ENCODE measurements around the gene STEAP3.

The STEAP3 gene

GRCh38 chr2:119306196-119306590 is 82.6 kb downstream of the STEAP3 start:
- no peak for TF ChIP-seq SIN3A (IDR thresholded peaks at IDR 0.05; ENCODE audit: borderline replicate concordance, insufficient read depth, low read length)
- no peak for TF ChIP-seq FOXP2 (optimal IDR thresholded peaks at IDR 0.05; ENCODE audit: borderline replicate concordance, extremely low read depth, extremely low read length, insufficient read depth)
- TF ChIP-seq REST (IDR thresholded peaks at IDR 0.05; ENCODE audit: insufficient read depth in 1 of 2, low read depth in 2 of 2, low read length in 2 of 2) = no peak
- TF ChIP-seq POLR2AphosphoS5 (IDR thresholded peaks at IDR 0.05; ENCODE audit: low read depth, low read length) = no peak
- no peak for TF ChIP-seq TAF1 (IDR thresholded peaks at IDR 0.05; ENCODE audit: borderline replicate concordance, insufficient read depth, low read length)

GRCh38 chr2:119307419-119308140 is 83.9 kb downstream of the STEAP3 start:
- no peak for TF ChIP-seq FOXP2 (optimal IDR thresholded peaks at IDR 0.05; ENCODE audit: borderline replicate concordance, extremely low read depth, extremely low read length, insufficient read depth)
- no peak for TF ChIP-seq SIN3A (IDR thresholded peaks at IDR 0.05; ENCODE audit: borderline replicate concordance, insufficient read depth, low read length)
- no peak for TF ChIP-seq TAF1 (IDR thresholded peaks at IDR 0.05; ENCODE audit: borderline replicate concordance, insufficient read depth, low read length)
- TF ChIP-seq POLR2AphosphoS5 (IDR thresholded peaks at IDR 0.05; ENCODE audit: low read depth, low read length) = no peak
- TF ChIP-seq REST (IDR thresholded peaks at IDR 0.05; ENCODE audit: insufficient read depth in 1 of 2, low read depth in 2 of 2, low read length in 2 of 2) = no peak

DNA sequence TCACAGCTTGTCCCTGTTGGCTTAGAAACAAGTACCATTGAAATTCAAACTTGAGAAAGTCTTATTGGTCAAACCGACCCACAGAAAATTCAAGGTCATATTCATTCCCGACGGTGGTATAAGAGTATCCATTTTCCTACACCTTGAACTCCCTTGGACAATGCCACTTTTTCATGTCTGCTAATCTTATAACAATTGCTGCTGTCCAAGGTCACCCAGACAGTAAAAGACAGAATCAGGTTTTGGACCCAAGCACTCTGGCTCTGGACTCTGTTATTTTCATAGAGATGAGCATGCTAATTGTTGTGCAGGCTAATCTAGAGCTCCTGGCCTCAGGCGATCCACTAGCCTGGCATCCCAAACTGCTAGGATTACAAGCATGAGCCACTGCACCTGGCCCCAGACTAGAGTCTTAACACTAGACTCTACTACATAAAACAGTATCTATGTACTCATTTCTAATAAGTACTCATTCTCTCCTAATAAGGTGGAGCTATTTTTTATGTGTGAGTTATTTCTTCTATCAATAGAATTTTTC is 85.2 kb downstream of the STEAP3 start:
- TF ChIP-seq REST (IDR thresholded peaks at IDR 0.05; ENCODE audit: insufficient read depth in 1 of 2, low read depth in 2 of 2, low read length in 2 of 2) (peak in 1 of 2 experiments; percentile 42; a peak in 1 of 4 replicates), POLR2AphosphoS5 (IDR thresholded peaks at IDR 0.05; ENCODE audit: low read depth, low read length) (no peak), FOXP2 (optimal IDR thresholded peaks at IDR 0.05; ENCODE audit: borderline replicate concordance, extremely low read depth, extremely low read length, insufficient read depth) (no peak), SIN3A (IDR thresholded peaks at IDR 0.05; ENCODE audit: borderline replicate concordance, insufficient read depth, low read length) (no peak), TAF1 (IDR thresholded peaks at IDR 0.05; ENCODE audit: borderline replicate concordance, insufficient read depth, low read length) (no peak)

DNA sequence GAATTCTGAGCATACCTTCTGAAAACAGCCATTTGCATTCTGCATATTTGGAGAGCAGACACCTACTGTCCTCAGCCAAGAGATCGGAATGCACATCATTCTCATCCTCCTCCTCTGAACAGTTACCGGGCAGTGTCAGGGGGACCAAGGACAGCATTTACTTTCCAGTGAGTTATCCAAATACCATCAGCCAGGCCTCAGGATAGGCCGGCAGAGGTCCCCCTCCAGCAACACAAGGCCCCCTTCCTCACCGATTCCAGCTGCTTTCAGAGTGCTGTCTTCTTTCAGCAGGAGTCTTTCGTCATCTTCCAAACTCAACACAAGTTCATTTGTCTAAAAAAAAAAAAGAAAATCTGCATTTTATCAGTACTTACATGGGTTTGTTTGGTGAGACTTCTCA is 87.7 kb downstream of the STEAP3 start:
- no peak for TF ChIP-seq TAF1 (IDR thresholded peaks at IDR 0.05; ENCODE audit: borderline replicate concordance, insufficient read depth, low read length)
- TF ChIP-seq POLR2AphosphoS5 (IDR thresholded peaks at IDR 0.05; ENCODE audit: low read depth, low read length) = no peak
- TF ChIP-seq FOXP2 (optimal IDR thresholded peaks at IDR 0.05; ENCODE audit: borderline replicate concordance, extremely low read depth, extremely low read length, insufficient read depth) = no peak

DNA sequence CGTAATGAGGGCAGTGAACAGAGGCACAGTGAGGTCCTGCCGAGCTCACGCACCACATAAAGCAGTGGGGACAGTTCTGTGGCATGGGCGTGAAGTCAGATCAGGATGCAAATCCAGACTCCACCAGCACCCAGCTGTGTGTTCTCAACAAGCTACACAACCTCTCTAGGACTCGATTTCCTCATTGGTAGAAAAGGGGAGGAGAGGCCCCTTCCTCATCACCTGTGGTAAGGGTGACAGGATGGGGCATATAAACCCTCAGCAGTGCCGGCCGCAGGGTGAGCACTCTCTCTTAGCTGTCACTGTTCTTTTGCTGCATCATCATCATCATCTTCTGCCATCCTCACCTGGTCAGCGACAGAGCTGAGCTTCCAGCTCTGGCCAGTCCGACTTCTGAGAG is 88.2 kb downstream of the STEAP3 start:
- no peak for TF ChIP-seq SIN3A (IDR thresholded peaks at IDR 0.05; ENCODE audit: borderline replicate concordance, insufficient read depth, low read length)
- TF ChIP-seq FOXP2 (optimal IDR thresholded peaks at IDR 0.05; ENCODE audit: borderline replicate concordance, extremely low read depth, extremely low read length, insufficient read depth) = no peak
- TF ChIP-seq POLR2AphosphoS5 (IDR thresholded peaks at IDR 0.05; ENCODE audit: low read depth, low read length) = no peak
- no peak for TF ChIP-seq REST (IDR thresholded peaks at IDR 0.05; ENCODE audit: insufficient read depth in 1 of 2, low read depth in 2 of 2, low read length in 2 of 2)
- no peak for TF ChIP-seq TAF1 (IDR thresholded peaks at IDR 0.05; ENCODE audit: borderline replicate concordance, insufficient read depth, low read length)

Data from PFSK-1 (cell line).